GM12801 (cell line): ENCODE data around the gene PTPRK.

ENCODE experiments used
- CTCF ChIP-seq: IDR thresholded peaks from one replicate; pipeline ENCODE4 v1.5.1; 2011; ENCODE audit warnings: control low read depth; ENCODE audit not compliant: insufficient read length; ENCODE audit errors: extremely low read depth

PTPRK gene

GRCh38 chr6:128278836-128279235 is 241.6 kb downstream of the PTPRK start:
- TF ChIP-seq CTCF, result no peak

DNA sequence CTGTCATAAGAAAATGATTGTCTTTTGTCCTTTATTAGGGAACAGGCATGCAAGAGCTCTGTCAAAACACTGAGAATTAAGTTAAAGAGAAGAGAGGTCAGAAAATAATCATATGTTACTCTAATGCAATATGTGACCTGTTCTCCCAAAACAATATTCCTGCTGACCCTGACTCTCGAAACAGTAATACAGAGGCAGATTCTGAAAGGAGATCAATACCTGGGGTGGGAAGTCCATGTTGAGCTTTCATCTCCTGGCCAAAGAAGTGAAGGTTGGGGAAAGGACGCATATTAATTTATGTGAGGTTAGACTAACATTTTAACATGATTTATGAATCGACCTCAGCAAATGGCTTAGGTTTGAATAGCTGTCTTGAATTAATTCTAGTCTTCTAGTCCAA is 243.0 kb downstream of the PTPRK start:
- no peak for TF ChIP-seq CTCF

- no peak for TF ChIP-seq CTCF
Measured at GRCh38 chr6:128276311-128276710, 244.1 kb downstream of the PTPRK start.

DNA sequence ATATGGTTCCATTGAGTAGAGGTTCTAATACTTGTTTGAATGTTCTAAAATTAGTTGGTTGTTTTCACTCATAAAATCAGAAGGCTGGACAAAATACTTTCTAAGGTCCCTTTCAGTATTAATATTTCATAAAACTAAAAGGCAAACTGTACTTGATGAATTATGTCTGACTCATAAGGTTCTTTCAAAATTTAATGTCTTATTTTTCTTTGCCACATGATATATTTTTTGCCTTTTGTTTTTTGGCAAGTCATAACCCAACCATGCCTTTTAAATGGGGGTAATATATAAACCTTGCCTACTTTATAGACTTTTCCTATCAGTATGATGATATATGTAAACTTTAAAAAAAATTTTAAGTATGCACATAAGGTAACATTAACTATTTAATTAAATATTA is 244.7 kb downstream of the PTPRK start:
- no peak for TF ChIP-seq CTCF

- TF ChIP-seq CTCF, result no peak
Measured at GRCh38 chr6:128275030-128275429, 245.4 kb downstream of the PTPRK start.

GRCh38 chr6:128271527-128271926 is 248.9 kb downstream of the PTPRK start:
- TF ChIP-seq CTCF, result no peak

DNA sequence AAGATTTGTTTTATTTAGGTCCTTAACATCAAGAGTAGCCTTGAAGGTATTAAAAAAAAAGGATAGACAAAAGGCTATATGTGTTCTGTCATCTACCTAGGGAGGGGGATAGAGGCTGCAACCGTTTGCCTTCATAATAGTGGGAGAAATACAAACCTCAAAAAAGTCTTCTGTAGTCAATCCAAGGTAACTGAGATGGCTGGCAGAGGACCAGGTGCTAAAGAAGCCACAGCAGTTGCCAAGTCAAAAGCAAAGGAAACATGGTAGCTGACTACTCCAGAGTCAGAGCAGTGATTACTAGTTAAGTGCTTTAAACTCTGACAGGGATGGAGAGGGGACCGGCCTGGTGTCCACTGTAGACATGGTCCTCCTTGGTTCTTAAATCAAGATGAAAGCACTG is 249.4 kb downstream of the PTPRK start:
- TF ChIP-seq CTCF, result no peak

- no peak for TF ChIP-seq CTCF
Measured at GRCh38 chr6:128266946-128267345, 253.5 kb downstream of the PTPRK start.
